Stomach (tissue), 9 donors: ENCODE measurements around the gene ALK. TPM values are rescaled to one million over a fixed set of nuclear protein-coding genes. Genes with fewer than 3 reads are reported as not detected.

ENCODE experiments used
- DNase-seq, 2 donors: peaks; one replicate each; pipeline versions ENCODE4 v3.0.0 to v3.0.0-alpha.2; 2013 to 2019
- H3K27ac ChIP-seq, 5 donors: fragments of 200-600 bp in 4 of 5; sonication (generic) in 4 of 5; one replicate each; pipeline ENCODE4 v1.5.1; 2013 to 2019; ENCODE audit warnings: mild to moderate bottlenecking in 1 of 5, moderate library complexity in 1 of 5
- H3K27me3 ChIP-seq, 3 donors: fragments of 200-600 bp; sonication (generic); one replicate each; pipeline ENCODE4 v1.5.1; 2017 to 2019; ENCODE audit warnings: mixed run types in 1 of 3
- H3K36me3 ChIP-seq, 4 donors: fragments of 200-600 bp; sonication (generic); 1 replicate in 3 of 4; 2 replicates in 1 of 4; pipeline ENCODE4 v1.5.1; 2016 to 2019
- H3K4me1 ChIP-seq, 4 donors: fragments of 200-600 bp; sonication (generic); one replicate each; pipeline ENCODE4 v1.5.1; 2016 to 2019
- H3K4me3 ChIP-seq, 4 donors: fragments of 200-600 bp; sonication (generic) in 3 of 4; one replicate each; pipeline ENCODE4 v1.5.1; 2016 to 2019; ENCODE audit warnings: mild to moderate bottlenecking in 1 of 4
- H3K9me3 ChIP-seq, 4 donors: fragments of 200-600 bp; sonication (generic); one replicate each; pipeline ENCODE4 v1.5.1; 2016 to 2019
- CTCF ChIP-seq, 7 experiments: fragments of 450-650 bp in 4 of 7; fragments of 200-600 bp in 3 of 7; sonication (generic) in 3 of 7; IDR thresholded peaks; one replicate each; pipeline ENCODE4 v1.5.1; 2016 to 2019; ENCODE audit warnings: antibody characterized with exemption in 7 of 7, control low read depth in 2 of 7, mild to moderate bottlenecking in 1 of 7
- EP300 ChIP-seq: sonication (generic); formaldehyde crosslinking; IDR thresholded peaks from one replicate; pipeline ENCODE4 v1.6.1; 2017; ENCODE audit warnings: antibody characterized with exemption
- POLR2A ChIP-seq, 4 donors: fragments of 450-650 bp; IDR thresholded peaks; one replicate each; pipeline ENCODE4 v1.6.1; 2016; ENCODE audit warnings: antibody characterized with exemption in 4 of 4, control low read depth in 2 of 4, mild to moderate bottlenecking in 1 of 4, moderate library complexity in 1 of 4
- POLR2AphosphoS5 ChIP-seq, 3 donors: sonication (generic); formaldehyde crosslinking; IDR thresholded peaks; one replicate each; pipeline ENCODE4 v1.6.1; 2016; ENCODE audit warnings: antibody characterized with exemption in 3 of 3
- WGBS, 5 donors: extraction: QIAGEN DNeasy Blood & Tissue Kit in 3 of 5; methylation state at CpG; one replicate each; pipeline versions ENCODE4 v1.1.5 to v1.1.7; 2013 to 2018; 5-methylcytosine and 5-hydroxymethylcytosine counted together
- intact Hi-C: fragments of 100-400 bp; cut with DNase I; formaldehyde crosslinking; loops from one replicate; pipeline ENCODE4 v1.15.1; 2023; ENCODE audit warnings: low total_unique reads
- polyA plus RNA-seq, 3 donors: library from polyadenylated mRNA; stranded (reverse); fragments of 200-250 nt; gene quantifications; one replicate each; pipeline ENCODE4 v1.2.3, GENCODE V29; 2013
- total RNA-seq, 5 donors: library from RNA; depleted of rRNA; stranded (reverse); fragments of >200 nt; gene quantifications; one replicate each; pipeline versions ENCODE4 v1.1.0 to v1.2.3, GENCODE V29; 2014 to 2016
- donor health status: healthy with polysubstance abuse.
- donor health status: Bipolar disorder and iron deficiency.
- donor health status: healthy.

The ALK gene
- total and polyA plus RNA-seq, 8 donors: 0.13 to 0.92 TPM; not detected in 6

GRCh38 chr2:29715655-29716054 lies 205.7 kb downstream of the ALK start:
- no peak overlapping the region for H3K27ac ChIP-seq
- H3K36me3 ChIP-seq: no peaks in the 10 kb centered on the region
- no peaks in the 10 kb centered on the region for H3K9me3 ChIP-seq
- H3K4me3 ChIP-seq: no peak overlapping the region
- H3K27me3 ChIP-seq: no peaks in the 10 kb centered on the region
- WGBS, 5 donors: 75 to 79% (median 78%) methylated on average over 3 of the region's 3 CpGs
- DNase-seq: no peak
- TF ChIP-seq POLR2A (IDR thresholded peaks at IDR 0.05) (no peak), EP300 (no peak), CTCF (IDR thresholded peaks at IDR 0.05) (no peak), POLR2AphosphoS5 (IDR thresholded peaks at IDR 0.05) (no peak)
- intact Hi-C loops: no loop called here
- H3K4me1 ChIP-seq: no peaks in the 10 kb centered on the region

- Histone ChIP-seq H3K27ac (no peak overlapping the region), H3K36me3 (no peaks in the 10 kb centered on the region), H3K4me3 (no peak overlapping the region), H3K4me1 (no peaks in the 10 kb centered on the region), H3K9me3 (no peaks in the 10 kb centered on the region), H3K27me3 (no peaks in the 10 kb centered on the region)
- DNase-seq: no peak
- WGBS, 5 donors: 86 to 96% (median 92%) methylated on average over 4 of the region's 4 CpGs
- TF ChIP-seq CTCF (IDR thresholded peaks at IDR 0.05) (no peak), POLR2A (IDR thresholded peaks at IDR 0.05) (no peak), EP300 (no peak), POLR2AphosphoS5 (IDR thresholded peaks at IDR 0.05) (no peak)
- intact Hi-C loops: no loop called here
Measured at GRCh38 chr2:29714333-29714732, 207.1 kb downstream of the ALK start.

GRCh38 chr2:29706171-29706720 lies 215.1 kb downstream of the ALK start:
- DNase-seq: no peak
- H3K4me3 ChIP-seq: no peak overlapping the region
- intact Hi-C loops: no loop called here
- no peak for TF ChIP-seq CTCF (IDR thresholded peaks at IDR 0.05)
- no peak for TF ChIP-seq POLR2A (IDR thresholded peaks at IDR 0.05)
- TF ChIP-seq POLR2AphosphoS5 (IDR thresholded peaks at IDR 0.05): no peak
- no peak for TF ChIP-seq EP300
- no peaks in the 10 kb centered on the region for H3K36me3 ChIP-seq
- H3K27me3 ChIP-seq: no peaks in the 10 kb centered on the region
- no peaks in the 10 kb centered on the region for H3K9me3 ChIP-seq
- H3K27ac ChIP-seq: no peak overlapping the region
- H3K4me1 ChIP-seq: no peaks in the 10 kb centered on the region
- WGBS, 5 donors: 64 to 74% (median 68%) methylated on average over 4 of the region's 4 CpGs

GRCh38 chr2:29705616-29706015 lies 215.8 kb downstream of the ALK start:
- Histone ChIP-seq H3K9me3 (no peaks in the 10 kb centered on the region), H3K36me3 (no peaks in the 10 kb centered on the region), H3K27me3 (no peaks in the 10 kb centered on the region), H3K27ac (no peak overlapping the region), H3K4me3 (no peak overlapping the region), H3K4me1 (no peaks in the 10 kb centered on the region)
- TF ChIP-seq CTCF (IDR thresholded peaks at IDR 0.05) (no peak), POLR2AphosphoS5 (IDR thresholded peaks at IDR 0.05) (no peak), POLR2A (IDR thresholded peaks at IDR 0.05) (no peak)
- 74 to 88% (median 84%) methylated on average over 4 of the region's 4 CpGs for WGBS, 5 donors
- no peak for DNase-seq
- intact Hi-C loops: no loop called here
